Aorta (tissue), 5 donors: ENCODE measurements around the gene CKAP2L. TPM values are rescaled to one million over a fixed set of nuclear protein-coding genes. Genes with fewer than 3 reads are reported as not detected.

Experiments
- ATAC-seq: fragments of 200-7000 bp; cut with Tn5 transposase; one replicate; pipeline ENCODE4 v1.9.1; 2022; ENCODE audit warnings: moderate library complexity; ENCODE audit not compliant: low FRiP score
- DNase-seq, 2 donors: peaks; one replicate each; pipeline ENCODE4 v3.0.0-alpha.2; 2020
- H3K27ac ChIP-seq, 2 donors: one replicate each; pipeline ENCODE4 v1.5.1; 2013; ENCODE audit warnings: low read length in 2 of 2, mild to moderate bottlenecking in 2 of 2, moderate library complexity in 2 of 2, control low read depth in 1 of 2, inconsistent platforms in 1 of 2, low read depth in 1 of 2
- H3K27me3 ChIP-seq, 2 donors: one replicate each; pipeline ENCODE4 v1.6.1; 2013; ENCODE audit warnings: control low read depth in 1 of 2, low read length in 1 of 2, mild to moderate bottlenecking in 1 of 2, moderate library complexity in 1 of 2; ENCODE audit not compliant: insufficient read depth in 2 of 2, control insufficient read depth in 1 of 2
- H3K36me3 ChIP-seq, 2 donors: one replicate each; pipeline ENCODE4 v1.6.1; 2013; ENCODE audit warnings: control low read depth in 1 of 2, low read length in 1 of 2, mild to moderate bottlenecking in 1 of 2; ENCODE audit not compliant: insufficient read depth in 2 of 2, control insufficient read depth in 1 of 2
- H3K4me1 ChIP-seq, 2 donors: one replicate each; pipeline ENCODE4 v1.6.1; 2013; ENCODE audit warnings: low read length in 2 of 2, control low read depth in 1 of 2, mild to moderate bottlenecking in 1 of 2, moderate library complexity in 1 of 2; ENCODE audit not compliant: insufficient read depth in 2 of 2, control insufficient read depth in 1 of 2
- H3K4me3 ChIP-seq, 2 donors: one replicate each; pipeline ENCODE4 v1.5.1; 2013; ENCODE audit warnings: low read length in 2 of 2, control low read depth in 1 of 2, mild to moderate bottlenecking in 1 of 2
- H3K9me3 ChIP-seq: one replicate; pipeline ENCODE4 v1.6.1; 2013; ENCODE audit warnings: mild to moderate bottlenecking, low read length; ENCODE audit not compliant: control insufficient read depth
- WGBS, 2 donors: extraction: QIAGEN DNeasy Blood & Tissue Kit; methylation state at CpG; one replicate each; pipeline ENCODE4 v1.1.7; 2013; 5-methylcytosine and 5-hydroxymethylcytosine counted together
- intact Hi-C, 2 donors: fragments of 100-400 bp; cut with DNase I; formaldehyde crosslinking; loops; one replicate each; pipeline versions ENCODE4 v1.14.2 to v1.15.0; 2022
- polyA plus RNA-seq, 2 donors: library from polyadenylated mRNA; stranded (reverse); fragments of 200-250 nt; gene quantifications; one replicate each; pipeline ENCODE4 v1.2.3, GENCODE V29; 2013
- total RNA-seq, 2 donors: library from RNA; stranded (reverse); fragmentation: NEBNext Ultra II Directional; extraction: Animal tissue kit (Norgen Biotek cat#: 25700); gene quantifications; one replicate each; pipeline ENCODE4 v1.2.1, GENCODE V29; 2021
- donor health status: healthy with polysubstance abuse.
- donor health status: Bipolar disorder and iron deficiency.
- donor health status: DM: no; HTN: no; CAD: no.
- donor health status: DM: no; HTN: no; CAD: no.
- donor health status: DM: yes; HTN: yes; CAD: no.

CKAP2L gene
- total and polyA plus RNA-seq, 4 donors: under 0.01 to 0.69 (median 0.36) TPM

- no peaks in the 10 kb centered on the region for H3K4me1 ChIP-seq
- peaks cover 0 to 2% of the 10 kb centered on the region in 2 donors for H3K27me3 ChIP-seq
- H3K4me3 ChIP-seq: no peak overlapping the region
- no peak overlapping the region for H3K27ac ChIP-seq
- H3K36me3 ChIP-seq: no peaks in the 10 kb centered on the region
- intact Hi-C loops: no loop called here
- ATAC-seq: no peak
- WGBS, 2 donors: 42 to 69% methylated on average over 2 of the region's 2 CpGs
- no peak for DNase-seq
- no peaks in the 10 kb centered on the region for H3K9me3 ChIP-seq
Observed at GRCh38 chr2:112703684-112704083, 60.7 kb downstream of the CKAP2L start.

- no peaks in the 10 kb centered on the region for H3K36me3 ChIP-seq
- no peaks in the 10 kb centered on the region for H3K9me3 ChIP-seq
- ATAC-seq (no peak), DNase-seq (peak in 1 of 2 donors; percentile 43)
- 72 to 74% methylated on average over 8 of the region's 8 CpGs for WGBS, 2 donors
- H3K4me1 ChIP-seq: no peaks in the 10 kb centered on the region
- H3K27me3 ChIP-seq: peaks cover 0 to 2% of the 10 kb centered on the region in 2 donors
- intact Hi-C loops: no loop called here
- no peak overlapping the region for H3K27ac ChIP-seq
- H3K4me3 ChIP-seq: no peak overlapping the region
Observed at GRCh38 chr2:112701052-112701451, 63.4 kb downstream of the CKAP2L start.

- no peak overlapping the region for H3K4me3 ChIP-seq
- intact Hi-C loops: no loop called here
- H3K36me3 ChIP-seq: no peaks in the 10 kb centered on the region
- no peaks in the 10 kb centered on the region for H3K9me3 ChIP-seq
- ATAC-seq (no peak), DNase-seq (no peak)
- H3K4me1 ChIP-seq: no peaks in the 10 kb centered on the region
- no peaks in the 10 kb centered on the region for H3K27me3 ChIP-seq
- WGBS, 2 donors: 78 to 85% methylated on average over 3 of the region's 3 CpGs
- no peak overlapping the region for H3K27ac ChIP-seq
Observed at GRCh38 chr2:112699984-112700667, 64.3 kb downstream of the CKAP2L start.

- H3K27me3 ChIP-seq: no peaks in the 10 kb centered on the region
- intact Hi-C loops: no loop called here
- 81 to 90% methylated on average over 3 of the region's 3 CpGs for WGBS, 2 donors
Observed at GRCh38 chr2:112698834-112699515, 65.4 kb downstream of the CKAP2L start.

GRCh38 chr2:112694182-112694581 is 70.2 kb downstream of the CKAP2L start:
- Histone ChIP-seq H3K36me3 (no peaks in the 10 kb centered on the region), H3K27ac (no peak overlapping the region), H3K4me3 (no peak overlapping the region), H3K9me3 (no peaks in the 10 kb centered on the region), H3K27me3 (no peaks in the 10 kb centered on the region), H3K4me1 (no peaks in the 10 kb centered on the region)
- intact Hi-C loops: loop anchor here in 1 of 2 donors (5.0 kb wide), 1 partner anchor 92 kb away; no protein-coding TSS in a partner anchor
- ATAC-seq: no peak
- DNase-seq: no peak
- 95% methylated on average over 12 of the region's 12 CpGs for WGBS, 2 donors

More at GRCh38 chr2:112698834-112699515, 65.4 kb downstream of the CKAP2L start:
- no peaks in the 10 kb centered on the region for H3K4me1 ChIP-seq
- DNase-seq (no peak), ATAC-seq (no peak)
- H3K4me3 ChIP-seq: no peak overlapping the region
- no peaks in the 10 kb centered on the region for H3K9me3 ChIP-seq
- no peak overlapping the region for H3K27ac ChIP-seq
- H3K36me3 ChIP-seq: no peaks in the 10 kb centered on the region

- no peaks in the 10 kb centered on the region for H3K9me3 ChIP-seq
- intact Hi-C loops: loop anchor here in 1 of 2 donors (5.0 kb wide), 1 partner anchor 91 kb away; no protein-coding TSS in a partner anchor
- 84 to 92% methylated on average over 9 of the region's 9 CpGs for WGBS, 2 donors
- no peaks in the 10 kb centered on the region for H3K36me3 ChIP-seq
- no peak for ATAC-seq
- no peaks in the 10 kb centered on the region for H3K4me1 ChIP-seq
- no peak overlapping the region for H3K4me3 ChIP-seq
- H3K27me3 ChIP-seq: no peaks in the 10 kb centered on the region
- DNase-seq: no peak
- H3K27ac ChIP-seq: no peak overlapping the region
Observed at GRCh38 chr2:112693596-112693995, 70.8 kb downstream of the CKAP2L start.

GRCh38 chr2:112692918-112693317 is 71.5 kb downstream of the CKAP2L start:
- WGBS, 2 donors: 92 to 94% methylated on average over 1 of the region's 1 CpG
- intact Hi-C loops: loop anchor here in 1 of 2 donors (5.0 kb wide), 1 partner anchor 91 kb away; no protein-coding TSS in a partner anchor
- no peaks in the 10 kb centered on the region for H3K9me3 ChIP-seq
- DNase-seq (no peak), ATAC-seq (peak; percentile 9)
- no peaks in the 10 kb centered on the region for H3K27me3 ChIP-seq
- no peak overlapping the region for H3K4me3 ChIP-seq
- H3K36me3 ChIP-seq: no peaks in the 10 kb centered on the region
- no peaks in the 10 kb centered on the region for H3K4me1 ChIP-seq
- H3K27ac ChIP-seq: no peak overlapping the region

GRCh38 chr2:112692495-112692911 is 71.9 kb downstream of the CKAP2L start:
- Histone ChIP-seq H3K4me1 (no peaks in the 10 kb centered on the region), H3K36me3 (no peaks in the 10 kb centered on the region), H3K4me3 (no peak overlapping the region), H3K27me3 (no peaks in the 10 kb centered on the region), H3K27ac (no peak overlapping the region), H3K9me3 (no peaks in the 10 kb centered on the region)
- 57 to 62% methylated on average over 5 of the region's 5 CpGs for WGBS, 2 donors
- peak in 1 of 2 donors; percentile 72 for DNase-seq
- peak; percentile 55 for ATAC-seq
- intact Hi-C loops: loop anchor here in 1 of 2 donors (5.0 kb wide), 1 partner anchor 90 kb away; no protein-coding TSS in a partner anchor
